GM10248 (cell line): ENCODE data around the gene NEK4.

Experiments used
- CTCF ChIA-PET: fragments of 300-600 bp; sonication (Branson Sonifier 250); formaldehyde crosslinking; extraction: SDS; loops from one replicate; lab custom pipeline; 2021; ENCODE audit warnings: antibody characterized with exemption; lab: Yijun Ruan, JAX
- POLR2A ChIA-PET: fragments of 350-650 bp; sonication (Branson Sonifier 250); formaldehyde crosslinking; extraction: SDS; loops from one replicate; lab custom pipeline; 2020; ENCODE audit warnings: antibody characterized with exemption; lab: Yijun Ruan, JAX
- DNase-seq: peaks from one replicate; pipeline ENCODE4 v3.0.0; 2012; ENCODE audit errors: extremely low spot score
- CTCF ChIP-seq: IDR thresholded peaks from 2 replicates; pipeline ENCODE4 v1.5.1; 2012; ENCODE audit warnings: mild to moderate bottlenecking, low read depth; ENCODE audit errors: extremely low read depth, missing control alignments, control extremely low read depth

The NEK4 gene

GRCh38 chr3:52773361-52774065 is 2.8 kb upstream of the NEK4 start:
- no peak for TF ChIP-seq CTCF
- DNase-seq, result no peak
- ChIA-PET CTCF (no interaction called here), POLR2A (no interaction called here)

- ChIA-PET CTCF (interaction anchor here (1.5 kb wide), 1 partner anchor 7 kb away, joined by 6 read pairs; no protein-coding TSS in a partner anchor), POLR2A (no interaction called here)
Observed at GRCh38 chr3:52771702-52772101, 962 bp upstream of the NEK4 start.

GRCh38 chr3:52771334-52771681 is 568 bp upstream of the NEK4 start:
- DNase-seq, result no peak
- ChIA-PET CTCF (interaction anchor here (1.5 kb wide), 1 partner anchor 8 kb away, joined by 6 read pairs; no protein-coding TSS in a partner anchor), POLR2A (no interaction called here)
- TF ChIP-seq CTCF, result no peak

More at GRCh38 chr3:52771702-52772101, 962 bp upstream of the NEK4 start:
- no peak for TF ChIP-seq CTCF
- DNase-seq, result no peak

GRCh38 chr3:52769786-52770455 is 819 bp downstream of the NEK4 start:
- POLR2A ChIA-PET, result no interaction called here
- DNase-seq, result no peak
- CTCF ChIA-PET, result interaction anchor here (0.9 to 1.8 kb wide), 4 partner anchors 9 to 218 kb away, joined by 3 to 6 read pairs (median 6); no protein-coding TSS in a partner anchor
- no peak for TF ChIP-seq CTCF

- POLR2A ChIA-PET, result no interaction called here
- CTCF ChIA-PET, result interaction anchor here (1.6 kb wide), 1 partner anchor 36 kb away, joined by 4 read pairs; no protein-coding TSS in a partner anchor
- TF ChIP-seq CTCF, result no peak
- DNase-seq, result no peak
Observed at GRCh38 chr3:52763466-52763865, 7.3 kb downstream of the NEK4 start.

- ChIA-PET POLR2A (no interaction called here), CTCF (no interaction called here)
- TF ChIP-seq CTCF, result no peak
- DNase-seq, result no peak
Observed at GRCh38 chr3:52756141-52756540, 14.6 kb downstream of the NEK4 start.
